HG02970 (cell line): ENCODE measurements around the gene ICOSLG.
"Not testable (repeated sequence)": the region's sequence is repeated elsewhere in the genome, so short reads cannot be mapped to it uniquely, and the experiment has no call there.

Source experiments
- ATAC-seq: cut with Tn5 transposase; IDR thresholded peaks from one replicate; pipeline ENCODE4 v1.9.1; 2021; ENCODE audit warnings: mild to moderate bottlenecking, moderate library complexity, moderate number of reproducible peaks; ENCODE audit not compliant: unreplicated experiment, low FRiP score

Gene ICOSLG

DNA sequence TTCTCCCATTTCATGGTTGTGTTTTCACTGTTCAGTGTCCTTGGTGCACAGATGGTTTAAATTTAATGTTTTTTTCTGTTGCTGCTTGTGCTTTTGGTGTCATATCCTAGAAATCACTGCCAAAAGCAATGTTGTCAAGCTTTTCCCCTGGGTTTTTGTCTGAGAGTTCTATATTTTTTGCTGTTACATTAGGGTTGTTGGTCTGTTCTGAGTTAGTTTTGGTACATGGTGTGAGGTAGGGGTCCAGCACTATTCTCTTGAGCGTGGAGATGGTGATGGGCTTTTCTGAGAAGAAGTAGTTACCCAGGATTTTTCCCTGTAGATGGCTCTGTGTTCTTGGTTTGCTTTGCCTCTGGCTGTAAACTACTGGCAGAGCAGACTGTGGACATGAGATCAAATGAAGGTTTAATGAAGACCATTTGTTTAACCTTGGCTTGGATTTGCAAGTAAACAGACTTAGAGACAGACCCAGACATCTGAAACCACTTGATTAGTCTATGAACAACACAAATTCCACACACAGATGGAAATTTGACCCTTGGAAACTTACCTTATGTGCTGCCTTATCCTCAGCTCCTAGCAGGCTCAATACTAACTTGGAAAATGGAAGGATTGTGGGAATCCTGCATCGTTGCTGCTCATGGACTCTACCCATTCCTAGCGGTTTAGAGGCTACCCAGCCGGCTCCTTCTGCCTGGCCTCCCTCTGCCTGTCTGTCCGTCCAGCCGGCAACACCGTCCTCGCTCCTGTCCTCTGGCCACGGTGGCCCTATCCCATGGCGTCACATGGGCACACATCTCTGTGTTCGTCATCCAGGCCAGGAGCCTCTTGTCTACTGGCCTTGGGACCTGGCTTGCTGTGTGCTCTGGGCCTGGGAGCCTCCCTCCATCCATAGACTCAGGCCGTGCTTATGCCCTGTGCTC, 50.1 kb downstream of the ICOSLG start:
- ATAC-seq, result not testable (repeated sequence)

DNA sequence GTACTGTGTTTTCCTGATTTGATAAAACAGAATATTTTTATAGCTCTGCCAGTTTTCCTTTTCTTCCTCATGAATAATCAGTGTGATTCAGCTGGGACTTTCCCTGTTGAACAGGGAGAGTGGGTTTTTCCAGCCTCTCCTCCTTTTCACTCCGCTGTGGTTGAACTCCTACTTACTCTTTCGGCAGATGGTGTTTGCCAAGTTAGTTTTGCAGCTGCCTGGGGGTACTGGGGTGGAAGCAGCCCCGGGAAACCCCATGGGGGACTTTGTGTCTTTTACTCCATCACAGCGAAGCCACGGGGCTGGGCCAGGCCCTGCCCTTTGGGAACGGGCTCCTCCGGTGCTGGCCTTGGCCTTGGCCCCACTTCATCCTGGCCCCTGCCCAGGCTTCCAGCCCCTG, 55.9 kb downstream of the ICOSLG start:
- ATAC-seq, result not testable (repeated sequence)

DNA sequence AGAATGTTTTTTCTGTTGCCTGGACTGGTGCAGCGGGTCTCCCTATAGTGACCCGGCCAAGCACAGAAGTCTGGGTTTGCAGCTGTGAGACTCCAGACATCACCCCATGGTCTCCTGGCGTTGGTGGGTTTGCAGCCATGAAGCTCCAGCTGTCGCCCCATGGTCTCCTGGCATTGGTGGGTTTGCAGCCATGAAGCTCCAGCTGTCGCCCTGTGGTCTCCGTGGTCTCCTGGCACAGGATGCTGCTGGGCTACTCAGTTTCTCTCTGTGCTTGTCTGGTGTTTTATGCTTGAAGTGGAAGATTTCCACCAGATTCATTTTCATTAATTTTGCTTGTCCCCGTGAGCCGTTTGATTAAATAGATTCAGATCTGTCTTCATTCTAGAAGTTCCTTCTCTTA, 58.5 kb downstream of the ICOSLG start:
- ATAC-seq, result not testable (repeated sequence)

DNA sequence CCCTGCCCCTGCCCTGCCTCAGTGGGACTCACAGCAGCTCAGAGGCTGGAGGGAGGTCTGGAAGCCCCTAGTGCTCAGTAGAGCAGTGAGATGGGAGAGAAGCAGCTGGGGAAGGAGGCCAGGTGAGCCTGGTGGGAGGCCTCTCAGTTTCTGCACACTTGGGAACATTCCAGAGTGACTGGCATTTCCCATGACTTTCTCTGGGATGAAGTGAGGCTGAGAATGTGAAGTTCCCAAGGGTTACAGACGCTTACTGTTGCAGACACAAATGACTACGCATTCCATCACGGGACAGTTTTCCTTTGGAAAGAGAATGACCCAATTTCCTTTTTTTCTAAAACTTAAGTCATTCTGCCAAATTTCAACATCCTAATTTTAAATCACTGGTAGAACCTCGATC, 59.2 kb downstream of the ICOSLG start:
- not testable (repeated sequence) for ATAC-seq

DNA sequence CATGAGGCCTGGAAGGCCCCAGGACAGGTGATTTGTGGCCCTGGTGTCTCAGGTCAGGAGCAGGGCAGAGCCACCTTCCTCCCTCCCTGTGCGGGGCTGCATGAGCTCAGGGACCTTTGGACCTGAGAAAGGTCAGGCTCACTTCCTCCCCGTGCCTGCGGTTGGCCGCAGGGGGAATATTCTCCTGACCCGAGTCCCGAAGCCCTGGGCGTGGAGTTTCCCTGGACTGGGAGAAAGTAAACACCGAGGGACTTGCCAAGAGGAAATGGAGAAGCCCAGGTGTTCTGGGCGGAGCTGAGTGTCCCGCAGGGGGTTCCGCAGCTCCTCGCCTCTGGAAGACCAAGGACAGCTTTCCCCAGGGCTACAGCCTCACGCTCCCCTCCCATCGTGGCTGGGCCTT, 64.6 kb downstream of the ICOSLG start:
- ATAC-seq, result not testable (repeated sequence)

DNA sequence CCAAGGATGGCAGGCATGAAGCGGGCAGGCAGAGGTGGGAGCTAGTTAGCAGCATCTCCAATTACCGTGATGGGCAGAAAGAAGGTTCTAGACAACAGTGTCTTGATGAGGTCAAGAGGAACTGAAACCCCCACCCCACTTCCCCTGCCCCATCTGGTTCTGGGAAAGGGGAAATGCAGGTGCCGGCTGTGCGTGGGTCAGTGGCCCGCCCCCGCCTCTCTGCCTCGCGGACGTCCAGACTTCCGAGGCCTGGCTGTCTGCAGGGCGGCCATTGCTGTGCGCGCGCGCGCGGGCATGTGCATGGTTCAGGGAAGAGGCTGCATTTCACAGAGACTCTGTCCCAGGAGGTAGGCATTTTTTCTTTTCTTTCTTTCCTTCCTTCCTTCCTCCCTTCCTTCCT, 65.6 kb downstream of the ICOSLG start:
- ATAC-seq, result not testable (repeated sequence)
